Keratinocyte (primary cell): ENCODE results near the gene FMNL2. TPM values are rescaled to one million over a fixed set of nuclear protein-coding genes. Genes with fewer than 3 reads are reported as not detected.

ENCODE experiments used
- DNase-seq: peaks from one replicate; pipeline ENCODE4 v3.0.0-alpha.2; 2011; ENCODE audit warnings: low read depth, missing footprints, low spot score
- FAIRE-seq: peaks from 2 replicates; lab custom pipeline; 2011; peaks lifted over from hg19 to GRCh38; lab: Jason Lieb, UNC
- H2AFZ ChIP-seq: 2 replicates; pipeline ENCODE4 v1.6.0; 2012; ENCODE audit warnings: low read length, control low read depth, inconsistent platforms; ENCODE audit not compliant: control insufficient read depth
- H3K27ac ChIP-seq: 2 replicates; pipeline ENCODE4 v1.5.1; 2011; ENCODE audit warnings: low read length; ENCODE audit not compliant: control insufficient read depth, insufficient read depth
- H3K27me3 ChIP-seq: 3 replicates; pipeline ENCODE4 v1.6.0; 2011; ENCODE audit warnings: low read length; ENCODE audit not compliant: control insufficient read depth, insufficient read depth; ENCODE audit errors: extremely low read depth
- H3K36me3 ChIP-seq, 2 experiments: 2 replicates in 1 of 2; 3 replicates in 1 of 2; pipeline ENCODE4 v1.5.1; 2011; ENCODE audit warnings: low read length in 2 of 2, mild to moderate bottlenecking in 1 of 2; ENCODE audit not compliant: control insufficient read depth in 2 of 2, insufficient read depth in 2 of 2; ENCODE audit errors: extremely low read depth in 1 of 2
- H3K4me1 ChIP-seq: 3 replicates; pipeline ENCODE4 v1.5.1; 2011; ENCODE audit warnings: low read length; ENCODE audit not compliant: control insufficient read depth, insufficient read depth; ENCODE audit errors: extremely low read depth
- H3K4me2 ChIP-seq: 3 replicates; pipeline ENCODE4 v1.6.0; 2011; ENCODE audit warnings: low read depth, low read length; ENCODE audit not compliant: control insufficient read depth, insufficient read depth; ENCODE audit errors: extremely low read depth
- H3K4me3 ChIP-seq, 3 experiments: fragments of 200-600 bp in 1 of 3; sonication (generic) in 1 of 3; 2 replicates in 2 of 3; 3 replicates in 1 of 3; pipeline ENCODE4 v1.5.1; 2011 to 2016; ENCODE audit warnings: low read length in 3 of 3, mild to moderate bottlenecking in 3 of 3, control low read depth in 2 of 3, inconsistent platforms in 1 of 3, low read depth in 1 of 3, mixed read lengths in 1 of 3, mixed run types in 1 of 3, moderate library complexity in 1 of 3; ENCODE audit not compliant: control insufficient read depth in 2 of 3, insufficient read depth in 2 of 3; ENCODE audit errors: extremely low read depth in 1 of 3
- H3K79me2 ChIP-seq: 2 replicates; pipeline ENCODE4 v1.6.0; 2012; ENCODE audit warnings: low read length; ENCODE audit not compliant: control insufficient read depth, insufficient read depth
- H3K9ac ChIP-seq: 3 replicates; pipeline ENCODE4 v1.6.0; 2011; ENCODE audit warnings: low read length; ENCODE audit not compliant: control insufficient read depth, insufficient read depth; ENCODE audit errors: extremely low read depth
- H3K9me1 ChIP-seq: 3 replicates; pipeline ENCODE4 v1.6.0; 2011; ENCODE audit warnings: low read length; ENCODE audit not compliant: control insufficient read depth, insufficient read depth; ENCODE audit errors: extremely low read depth
- H3K9me3 ChIP-seq: 2 replicates; pipeline ENCODE4 v1.5.1; 2012; ENCODE audit warnings: low read depth, low read length; ENCODE audit not compliant: control insufficient read depth
- H4K20me1 ChIP-seq: 3 replicates; pipeline ENCODE4 v1.6.0; 2011; ENCODE audit warnings: low read length; ENCODE audit not compliant: control insufficient read depth, insufficient read depth; ENCODE audit errors: extremely low read depth
- EZH2 ChIP-seq: IDR thresholded peaks from one replicate; pipeline ENCODE4 v1.6.1; 2012; ENCODE audit warnings: inconsistent platforms, mild to moderate bottlenecking, low read length, moderate library complexity
- dilution Hi-C: fragments of 300-500 bp; cut with MboI; formaldehyde crosslinking; loops from one replicate; pipeline ENCODE4 v1.7.0; 2020; ENCODE audit warnings: low sequenced_read_pairs; ENCODE audit not compliant: extremely low pct_ligation_motif_present
- polyA plus RNA-seq, 5 experiments: library from polyadenylated mRNA; depleted of rRNA in 3 of 5; stranded (reverse) in 3 of 5; stranded (forward) in 1 of 5; unstranded in 1 of 5; fragments of >200 nt; gene quantifications; 1 replicate in 1 of 5; 2 replicates in 3 of 5; 3 replicates in 1 of 5; pipeline versions ENCODE4 v1.2.1 to v1.2.3, GENCODE V29; 2011 to 2012; ENCODE audit warnings: missing spikeins in 2 of 5, low read depth in 1 of 5, low replicate concordance in 1 of 5
- TF ChIP-seq, protein P1 (sequence below), 3 experiments: IDR thresholded peaks in 1 of 3; conservative IDR thresholded peaks in 1 of 3; optimal IDR thresholded peaks in 1 of 3; 2 replicates in 2 of 3; 3 replicates in 1 of 3; pipeline versions ENCODE3 to v1.5.1; 2011; ENCODE audit warnings: low read length in 3 of 3, mild to moderate bottlenecking in 3 of 3, moderate library complexity in 2 of 3, control low read depth in 1 of 3, inconsistent platforms in 1 of 3; ENCODE audit not compliant: insufficient read depth in 2 of 3; ENCODE audit errors: extremely low read depth in 1 of 3

Gene FMNL2
- polyA plus RNA-seq, 1 donor (not counting 4 experiments of a cell fraction or from before 2014, with no cell fraction given), result 62.7 TPM

DNA sequence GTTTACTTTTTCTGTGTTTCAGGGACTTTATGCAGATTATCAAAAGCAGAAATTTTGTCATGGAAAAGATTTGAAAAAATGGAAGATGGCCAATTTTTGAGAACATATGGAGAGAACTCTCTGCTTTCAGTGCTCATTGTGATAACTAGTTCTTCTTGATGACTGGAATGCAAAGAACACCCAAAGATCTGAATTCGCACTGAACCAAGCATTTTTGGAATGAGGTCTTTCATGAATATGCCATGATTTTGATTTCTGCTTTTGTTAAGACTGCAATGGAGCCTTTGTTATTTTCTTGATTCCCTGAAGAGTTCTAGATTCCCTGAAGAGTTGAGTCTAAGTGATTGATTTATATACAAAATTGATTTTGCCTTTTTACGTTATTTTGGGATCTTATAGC, 124.1 kb downstream of the FMNL2 start:
- no peak overlapping the region for H3K4me2 ChIP-seq
- H2AFZ ChIP-seq, result no peak overlapping the region
- H3K36me3 ChIP-seq, result no peaks in the 10 kb centered on the region
- H3K9me3 ChIP-seq, result no peaks in the 10 kb centered on the region
- peaks cover 82% of the 10 kb centered on the region for H3K79me2 ChIP-seq
- no peaks in the 10 kb centered on the region for H3K27me3 ChIP-seq
- H3K9me1 ChIP-seq, result no peaks in the 10 kb centered on the region
- no peaks in the 10 kb centered on the region for H4K20me1 ChIP-seq
- DNase-seq (no peak), FAIRE-seq (no peak)
- H3K4me1 ChIP-seq, result peaks cover 11% of the 10 kb centered on the region
- H3K4me3 ChIP-seq, result no peak overlapping the region
- H3K9ac ChIP-seq, result no peak overlapping the region
- no peak overlapping the region for H3K27ac ChIP-seq
- dilution Hi-C loops, result no loop called here
- no peak for TF ChIP-seq EZH2
- TF ChIP-seq, protein P1, sequence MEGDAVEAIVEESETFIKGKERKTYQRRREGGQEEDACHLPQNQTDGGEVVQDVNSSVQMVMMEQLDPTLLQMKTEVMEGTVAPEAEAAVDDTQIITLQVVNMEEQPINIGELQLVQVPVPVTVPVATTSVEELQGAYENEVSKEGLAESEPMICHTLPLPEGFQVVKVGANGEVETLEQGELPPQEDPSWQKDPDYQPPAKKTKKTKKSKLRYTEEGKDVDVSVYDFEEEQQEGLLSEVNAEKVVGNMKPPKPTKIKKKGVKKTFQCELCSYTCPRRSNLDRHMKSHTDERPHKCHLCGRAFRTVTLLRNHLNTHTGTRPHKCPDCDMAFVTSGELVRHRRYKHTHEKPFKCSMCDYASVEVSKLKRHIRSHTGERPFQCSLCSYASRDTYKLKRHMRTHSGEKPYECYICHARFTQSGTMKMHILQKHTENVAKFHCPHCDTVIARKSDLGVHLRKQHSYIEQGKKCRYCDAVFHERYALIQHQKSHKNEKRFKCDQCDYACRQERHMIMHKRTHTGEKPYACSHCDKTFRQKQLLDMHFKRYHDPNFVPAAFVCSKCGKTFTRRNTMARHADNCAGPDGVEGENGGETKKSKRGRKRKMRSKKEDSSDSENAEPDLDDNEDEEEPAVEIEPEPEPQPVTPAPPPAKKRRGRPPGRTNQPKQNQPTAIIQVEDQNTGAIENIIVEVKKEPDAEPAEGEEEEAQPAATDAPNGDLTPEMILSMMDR (optimal IDR thresholded peaks at IDR 0.05 in 1 of 3, IDR thresholded peaks at IDR 0.05 in 1 of 3, conservative IDR thresholded peaks at IDR 0.05 in 1 of 3; ENCODE audit: extremely low read depth in 1 of 3, insufficient read depth in 2 of 3, low read length in 3 of 3), result no peak

GRCh38 chr2:152460567-152460966, 125.6 kb downstream of the FMNL2 start:
- Histone ChIP-seq H3K9ac (no peak overlapping the region), H3K36me3 (no peaks in the 10 kb centered on the region), H2AFZ (no peak overlapping the region), H3K9me3 (no peaks in the 10 kb centered on the region), H3K27me3 (no peaks in the 10 kb centered on the region), H3K4me3 (no peak overlapping the region), H3K9me1 (peaks cover 2% of the 10 kb centered on the region), H3K4me2 (no peak overlapping the region), H3K27ac (no peak overlapping the region), H3K4me1 (peaks cover 19% of the 10 kb centered on the region), H3K79me2 (peaks cover 84% of the 10 kb centered on the region), H4K20me1 (no peaks in the 10 kb centered on the region)
- no peak for TF ChIP-seq EZH2
- TF ChIP-seq, protein P1 (optimal IDR thresholded peaks at IDR 0.05 in 1 of 3, IDR thresholded peaks at IDR 0.05 in 1 of 3, conservative IDR thresholded peaks at IDR 0.05 in 1 of 3; ENCODE audit: extremely low read depth in 1 of 3, insufficient read depth in 2 of 3, low read length in 3 of 3), result no peak
- FAIRE-seq (no peak), DNase-seq (no peak)
- dilution Hi-C loops, result no loop called here
